HEK293 (cell line): Measurements from ENCODE around the gene ST7L.

ENCODE experiments used
- GFI1B ChIP-seq: fragments of 450-650 bp; formaldehyde crosslinking; IDR thresholded peaks from 2 replicates; pipeline ENCODE4 v1.5.1; 2016; ENCODE audit warnings: missing biosample characterization, missing genetic modification characterization
- HIC1 ChIP-seq: fragments of 450-650 bp; formaldehyde crosslinking; IDR thresholded peaks from 2 replicates; pipeline ENCODE4 v1.5.1; 2016; ENCODE audit warnings: missing biosample characterization, missing genetic modification characterization
- MZF1 ChIP-seq: fragments of 450-650 bp; formaldehyde crosslinking; IDR thresholded peaks from 2 replicates; pipeline ENCODE4 v1.5.1; 2017; ENCODE audit warnings: missing biosample characterization, missing genetic modification characterization, borderline replicate concordance
- REPIN1 ChIP-seq: fragments of 450-650 bp; formaldehyde crosslinking; IDR thresholded peaks from 2 replicates; pipeline ENCODE4 v1.5.1; 2017; ENCODE audit warnings: missing biosample characterization, missing genetic modification characterization, low read depth
- SCRT2 ChIP-seq: fragments of 450-650 bp; formaldehyde crosslinking; IDR thresholded peaks from 2 replicates; pipeline ENCODE4 v1.5.1; 2016; ENCODE audit warnings: missing biosample characterization, missing genetic modification characterization
- ZBTB8A ChIP-seq: fragments of 450-650 bp; formaldehyde crosslinking; IDR thresholded peaks from 2 replicates; pipeline ENCODE4 v1.5.1; 2016; ENCODE audit warnings: missing biosample characterization, missing genetic modification characterization
- ZNF10 ChIP-seq: fragments of 450-650 bp; formaldehyde crosslinking; IDR thresholded peaks from 2 replicates; pipeline ENCODE4 v1.5.1; 2017; ENCODE audit warnings: missing biosample characterization, missing genetic modification characterization
- ZNF174 ChIP-seq: fragments of 450-650 bp; formaldehyde crosslinking; IDR thresholded peaks from 2 replicates; pipeline ENCODE4 v1.5.0; 2017; ENCODE audit warnings: missing biosample characterization, mild to moderate bottlenecking, missing genetic modification characterization
- ZNF350 ChIP-seq: fragments of 450-650 bp; formaldehyde crosslinking; IDR thresholded peaks from 2 replicates; pipeline ENCODE4 v1.5.0; 2017; ENCODE audit warnings: missing biosample characterization, mild to moderate bottlenecking, missing genetic modification characterization
- ZNF394 ChIP-seq: fragments of 450-650 bp; formaldehyde crosslinking; IDR thresholded peaks from 2 replicates; pipeline ENCODE4 v1.5.1; 2016; ENCODE audit warnings: missing biosample characterization, missing genetic modification characterization, mild to moderate bottlenecking, moderate library complexity, borderline replicate concordance
- ZNF548 ChIP-seq: fragments of 450-650 bp; formaldehyde crosslinking; IDR thresholded peaks from 2 replicates; pipeline ENCODE4 v1.5.1; 2016; ENCODE audit warnings: missing biosample characterization, missing genetic modification characterization
- ZNF558 ChIP-seq: fragments of 450-650 bp; formaldehyde crosslinking; IDR thresholded peaks from 2 replicates; pipeline ENCODE4 v1.5.1; 2016; ENCODE audit warnings: missing biosample characterization, missing genetic modification characterization
- ZNF560 ChIP-seq: fragments of 450-650 bp; formaldehyde crosslinking; IDR thresholded peaks from 2 replicates; pipeline ENCODE4 v1.5.1; 2017; ENCODE audit warnings: missing biosample characterization, missing genetic modification characterization, borderline replicate concordance
- ZNF610 ChIP-seq: fragments of 450-650 bp; formaldehyde crosslinking; IDR thresholded peaks from 2 replicates; pipeline ENCODE4 v1.5.1; 2016; ENCODE audit warnings: missing biosample characterization, missing genetic modification characterization, borderline replicate concordance
- ZNF621 ChIP-seq: fragments of 450-650 bp; formaldehyde crosslinking; IDR thresholded peaks from 2 replicates; pipeline ENCODE4 v1.5.1; 2017; ENCODE audit warnings: missing biosample characterization, missing genetic modification characterization
- ZNF658 ChIP-seq: fragments of 450-650 bp; formaldehyde crosslinking; IDR thresholded peaks from 2 replicates; pipeline ENCODE4; 2016; ENCODE audit warnings: missing biosample characterization, missing genetic modification characterization
- ZNF843 ChIP-seq: fragments of 450-650 bp; formaldehyde crosslinking; IDR thresholded peaks from 2 replicates; pipeline ENCODE4 v1.5.1; 2016; ENCODE audit warnings: missing biosample characterization, missing genetic modification characterization
- ZSCAN4 ChIP-seq: fragments of 450-650 bp; formaldehyde crosslinking; IDR thresholded peaks from 2 replicates; pipeline ENCODE4 v1.5.1; 2017; ENCODE audit warnings: missing biosample characterization, missing genetic modification characterization
- TF ChIP-seq, protein P1 (sequence below): fragments of 450-650 bp; formaldehyde crosslinking; IDR thresholded peaks from 2 replicates; pipeline ENCODE4 v1.5.1; 2016; ENCODE audit warnings: missing biosample characterization, missing genetic modification characterization
- TF ChIP-seq, protein P2 (sequence below): fragments of 450-650 bp; formaldehyde crosslinking; IDR thresholded peaks from 2 replicates; pipeline ENCODE4 v1.5.1; 2016; ENCODE audit warnings: missing biosample characterization, missing genetic modification characterization, borderline replicate concordance
- TF ChIP-seq, protein P3 (sequence below): fragments of 450-650 bp; formaldehyde crosslinking; IDR thresholded peaks from 2 replicates; pipeline ENCODE4 v1.5.1; 2016; ENCODE audit warnings: missing biosample characterization, missing genetic modification characterization
- TF ChIP-seq, protein P4 (sequence below): fragments of 450-650 bp; formaldehyde crosslinking; IDR thresholded peaks from 2 replicates; pipeline ENCODE4 v1.5.1; 2016; ENCODE audit warnings: missing biosample characterization, missing genetic modification characterization
- TF ChIP-seq, protein P5 (sequence below): fragments of 450-650 bp; IDR thresholded peaks from 2 replicates; pipeline ENCODE4 v1.5.1; 2018; ENCODE audit warnings: missing biosample characterization, missing genetic modification characterization
- TF ChIP-seq, protein P6 (sequence below): fragments of 450-650 bp; formaldehyde crosslinking; IDR thresholded peaks from 2 replicates; pipeline ENCODE4 v1.5.1; 2016; ENCODE audit warnings: missing biosample characterization, missing genetic modification characterization
- TF ChIP-seq, protein P7 (sequence below): fragments of 450-650 bp; formaldehyde crosslinking; IDR thresholded peaks from 2 replicates; pipeline ENCODE4 v1.5.1; 2017; ENCODE audit warnings: missing biosample characterization, missing genetic modification characterization

ST7L gene

DNA sequence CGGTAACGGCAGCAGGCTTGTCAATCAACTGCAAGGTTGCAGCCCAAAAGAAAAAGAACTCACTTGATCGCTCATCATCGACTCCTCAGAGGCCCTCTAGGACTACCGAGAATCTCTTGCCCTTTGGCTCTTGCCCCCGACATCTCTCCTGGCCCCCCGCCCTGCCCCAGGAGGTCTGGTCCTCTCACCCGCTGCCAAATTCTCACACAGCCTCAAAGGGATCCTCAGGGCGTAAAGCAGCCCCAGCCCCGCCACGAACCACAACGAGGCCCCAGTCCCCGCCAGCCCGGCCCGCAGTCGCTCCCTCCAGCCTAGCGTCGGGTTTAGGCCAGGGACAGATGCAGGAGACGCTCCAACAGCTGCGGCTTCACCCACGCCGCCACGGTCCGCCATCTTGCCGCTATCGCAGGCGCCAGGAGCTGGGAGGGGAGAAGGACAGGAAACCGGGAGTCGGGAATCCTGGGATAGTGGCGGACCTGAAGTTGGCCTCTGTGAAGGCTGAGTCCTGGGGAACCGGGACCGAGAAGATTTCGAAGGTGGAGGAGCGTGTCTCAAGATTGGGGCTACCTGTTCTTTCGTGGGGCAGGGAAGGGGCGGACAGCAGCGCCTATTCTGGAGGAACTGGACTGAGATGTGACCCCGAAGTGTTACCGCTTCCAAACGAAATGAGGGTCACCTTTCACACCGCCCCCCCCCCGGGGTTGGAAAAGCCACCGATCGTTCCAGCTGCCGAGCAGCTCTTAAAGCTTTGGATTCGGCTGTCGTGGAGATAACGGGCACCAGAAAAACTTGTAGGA lies at the start of gene ST7L (continued):
- TF ChIP-seq ZBTB8A (tag by site-specific recombination), result no peak
- TF ChIP-seq, protein P1, sequence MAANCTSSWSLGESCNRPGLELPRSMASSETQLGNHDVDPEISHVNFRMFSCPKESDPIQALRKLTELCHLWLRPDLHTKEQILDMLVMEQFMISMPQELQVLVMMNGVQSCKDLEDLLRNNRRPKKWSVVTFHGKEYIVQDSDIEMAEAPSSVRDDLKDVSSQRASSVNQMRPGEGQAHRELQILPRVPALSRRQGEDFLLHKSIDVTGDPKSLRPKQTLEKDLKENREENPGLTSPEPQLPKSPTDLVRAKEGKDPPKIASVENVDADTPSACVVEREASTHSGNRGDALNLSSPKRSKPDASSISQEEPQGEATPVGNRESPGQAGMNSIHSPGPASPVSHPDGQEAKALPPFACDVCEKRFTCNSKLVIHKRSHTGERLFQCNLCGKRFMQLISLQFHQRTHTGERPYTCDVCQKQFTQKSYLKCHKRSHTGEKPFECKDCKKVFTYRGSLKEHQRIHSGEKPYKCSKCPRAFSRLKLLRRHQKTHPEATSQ (tag by site-specific recombination), result peak; percentile 49; the same call in 1 of the 2 replicates
- TF ChIP-seq, protein P2, sequence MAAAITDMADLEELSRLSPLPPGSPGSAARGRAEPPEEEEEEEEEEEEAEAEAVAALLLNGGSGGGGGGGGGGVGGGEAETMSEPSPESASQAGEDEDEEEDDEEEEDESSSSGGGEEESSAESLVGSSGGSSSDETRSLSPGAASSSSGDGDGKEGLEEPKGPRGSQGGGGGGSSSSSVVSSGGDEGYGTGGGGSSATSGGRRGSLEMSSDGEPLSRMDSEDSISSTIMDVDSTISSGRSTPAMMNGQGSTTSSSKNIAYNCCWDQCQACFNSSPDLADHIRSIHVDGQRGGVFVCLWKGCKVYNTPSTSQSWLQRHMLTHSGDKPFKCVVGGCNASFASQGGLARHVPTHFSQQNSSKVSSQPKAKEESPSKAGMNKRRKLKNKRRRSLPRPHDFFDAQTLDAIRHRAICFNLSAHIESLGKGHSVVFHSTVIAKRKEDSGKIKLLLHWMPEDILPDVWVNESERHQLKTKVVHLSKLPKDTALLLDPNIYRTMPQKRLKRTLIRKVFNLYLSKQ (tag by site-specific recombination), result no peak
- TF ChIP-seq ZNF560 (tag by site-specific recombination), result no peak
- TF ChIP-seq, protein P3, sequence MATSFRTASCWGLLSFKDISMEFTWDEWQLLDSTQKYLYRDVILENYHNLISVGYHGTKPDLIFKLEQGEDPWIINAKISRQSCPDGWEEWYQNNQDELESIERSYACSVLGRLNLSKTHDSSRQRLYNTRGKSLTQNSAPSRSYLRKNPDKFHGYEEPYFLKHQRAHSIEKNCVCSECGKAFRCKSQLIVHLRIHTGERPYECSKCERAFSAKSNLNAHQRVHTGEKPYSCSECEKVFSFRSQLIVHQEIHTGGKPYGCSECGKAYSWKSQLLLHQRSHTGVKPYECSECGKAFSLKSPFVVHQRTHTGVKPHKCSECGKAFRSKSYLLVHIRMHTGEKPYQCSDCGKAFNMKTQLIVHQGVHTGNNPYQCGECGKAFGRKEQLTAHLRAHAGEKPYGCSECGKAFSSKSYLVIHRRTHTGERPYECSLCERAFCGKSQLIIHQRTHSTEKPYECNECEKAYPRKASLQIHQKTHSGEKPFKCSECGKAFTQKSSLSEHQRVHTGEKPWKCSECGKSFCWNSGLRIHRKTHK (tag by site-specific recombination), result no peak
- no peak for TF ChIP-seq ZNF10 (tag by site-specific recombination)
- no peak for TF ChIP-seq REPIN1 (tag by site-specific recombination)
- TF ChIP-seq, protein P4, sequence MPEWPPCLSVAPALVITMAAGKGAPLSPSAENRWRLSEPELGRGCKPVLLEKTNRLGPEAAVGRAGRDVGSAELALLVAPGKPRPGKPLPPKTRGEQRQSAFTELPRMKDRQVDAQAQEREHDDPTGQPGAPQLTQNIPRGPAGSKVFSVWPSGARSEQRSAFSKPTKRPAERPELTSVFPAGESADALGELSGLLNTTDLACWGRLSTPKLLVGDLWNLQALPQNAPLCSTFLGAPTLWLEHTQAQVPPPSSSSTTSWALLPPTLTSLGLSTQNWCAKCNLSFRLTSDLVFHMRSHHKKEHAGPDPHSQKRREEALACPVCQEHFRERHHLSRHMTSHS, result no peak
- TF ChIP-seq ZNF610 (tag by site-specific recombination), result no peak
- no peak for TF ChIP-seq GFI1B (tag by site-specific recombination)
- TF ChIP-seq ZNF394 (tag by site-specific recombination), result no peak; the same call in 1 of the 2 replicates
- TF ChIP-seq ZNF174, result no peak
- TF ChIP-seq ZNF548, result no peak
- TF ChIP-seq ZNF658 (tag by site-specific recombination), result no peak
- no peak for TF ChIP-seq HIC1
- no peak for TF ChIP-seq ZNF621
- TF ChIP-seq ZNF558 (tag by site-specific recombination), result 0 out of 2 replicates have a peak, but pooled peaks have one; percentile 7
- TF ChIP-seq MZF1 (tag by site-specific recombination), result no peak
- TF ChIP-seq, protein P5, sequence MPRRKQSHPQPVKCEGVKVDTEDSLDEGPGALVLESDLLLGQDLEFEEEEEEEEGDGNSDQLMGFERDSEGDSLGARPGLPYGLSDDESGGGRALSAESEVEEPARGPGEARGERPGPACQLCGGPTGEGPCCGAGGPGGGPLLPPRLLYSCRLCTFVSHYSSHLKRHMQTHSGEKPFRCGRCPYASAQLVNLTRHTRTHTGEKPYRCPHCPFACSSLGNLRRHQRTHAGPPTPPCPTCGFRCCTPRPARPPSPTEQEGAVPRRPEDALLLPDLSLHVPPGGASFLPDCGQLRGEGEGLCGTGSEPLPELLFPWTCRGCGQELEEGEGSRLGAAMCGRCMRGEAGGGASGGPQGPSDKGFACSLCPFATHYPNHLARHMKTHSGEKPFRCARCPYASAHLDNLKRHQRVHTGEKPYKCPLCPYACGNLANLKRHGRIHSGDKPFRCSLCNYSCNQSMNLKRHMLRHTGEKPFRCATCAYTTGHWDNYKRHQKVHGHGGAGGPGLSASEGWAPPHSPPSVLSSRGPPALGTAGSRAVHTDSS (tag by site-specific recombination), result no peak
- TF ChIP-seq, protein P6, sequence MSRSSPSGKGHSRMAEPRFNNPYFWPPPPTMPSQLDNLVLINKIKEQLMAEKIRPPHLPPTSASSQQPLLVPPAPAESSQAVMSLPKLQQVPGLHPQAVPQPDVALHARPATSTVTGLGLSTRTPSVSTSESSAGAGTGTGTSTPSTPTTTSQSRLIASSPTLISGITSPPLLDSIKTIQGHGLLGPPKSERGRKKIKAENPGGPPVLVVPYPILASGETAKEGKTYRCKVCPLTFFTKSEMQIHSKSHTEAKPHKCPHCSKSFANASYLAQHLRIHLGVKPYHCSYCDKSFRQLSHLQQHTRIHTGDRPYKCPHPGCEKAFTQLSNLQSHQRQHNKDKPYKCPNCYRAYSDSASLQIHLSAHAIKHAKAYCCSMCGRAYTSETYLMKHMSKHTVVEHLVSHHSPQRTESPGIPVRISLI (tag by site-specific recombination), result no peak
- no peak for TF ChIP-seq ZSCAN4 (tag by site-specific recombination)
- TF ChIP-seq SCRT2 (tag by site-specific recombination), result no peak; the same call in none of the 2 replicates
- TF ChIP-seq, protein P7, sequence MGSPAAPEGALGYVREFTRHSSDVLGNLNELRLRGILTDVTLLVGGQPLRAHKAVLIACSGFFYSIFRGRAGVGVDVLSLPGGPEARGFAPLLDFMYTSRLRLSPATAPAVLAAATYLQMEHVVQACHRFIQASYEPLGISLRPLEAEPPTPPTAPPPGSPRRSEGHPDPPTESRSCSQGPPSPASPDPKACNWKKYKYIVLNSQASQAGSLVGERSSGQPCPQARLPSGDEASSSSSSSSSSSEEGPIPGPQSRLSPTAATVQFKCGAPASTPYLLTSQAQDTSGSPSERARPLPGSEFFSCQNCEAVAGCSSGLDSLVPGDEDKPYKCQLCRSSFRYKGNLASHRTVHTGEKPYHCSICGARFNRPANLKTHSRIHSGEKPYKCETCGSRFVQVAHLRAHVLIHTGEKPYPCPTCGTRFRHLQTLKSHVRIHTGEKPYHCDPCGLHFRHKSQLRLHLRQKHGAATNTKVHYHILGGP (tag by site-specific recombination), result no peak
- 0 out of 2 replicates have a peak, but pooled peaks have one; percentile 25 for TF ChIP-seq ZNF843
- TF ChIP-seq ZNF350, result no peak
